GM12878 (cell line): ENCODE data around the gene PRR22. TPM values are rescaled to one million over a fixed set of nuclear protein-coding genes. Genes with fewer than 3 reads are reported as not detected.

ENCODE experiments used
- ATAC-seq: fragments of 200-7000 bp; cut with Tn5 transposase; 3 replicates; pipeline ENCODE4 v1.9.1; 2020; ENCODE audit warnings: mild to moderate bottlenecking, moderate library complexity
- BruUV-seq: library from RNA; stranded (reverse); fragments of 400-500 nt; replicated peaks from 2 replicates; lab custom pipeline; 2021; lab: Mats Ljungman, UMichigan
- CTCF ChIA-PET: fragments of 300-600 bp; sonication (Branson Sonifier 250); formaldehyde crosslinking; extraction: SDS; loops from one replicate; lab custom pipeline; 2021; ENCODE audit warnings: inconsistent platforms; lab: Yijun Ruan, JAX
- POLR2A ChIA-PET: fragments of 350-600 bp; formaldehyde crosslinking; extraction: SDS; loops from one replicate; lab custom pipeline; 2021; ENCODE audit warnings: inconsistent platforms; lab: Charles Lee
- RAD21 ChIA-PET: fragments of 300-600 bp; sonication (Branson Sonifier 250); formaldehyde crosslinking; loops from one replicate; lab custom pipeline; 2023; ENCODE audit warnings: antibody characterized with exemption; ENCODE audit not compliant: unreplicated experiment; lab: Charles Lee
- SMC1A ChIA-PET: fragments of 300-600 bp; sonication (Branson Sonifier 250); formaldehyde crosslinking; loops from one replicate; lab custom pipeline; 2023; ENCODE audit not compliant: unreplicated experiment, uncharacterized antibody; lab: Charles Lee
- DNase-seq: peaks from one replicate; pipeline ENCODE4 v3.0.0-alpha.2; 2011; ENCODE audit warnings: low read depth, low spot score
- FAIRE-seq: peaks from 3 replicates; lab custom pipeline; 2011; peaks lifted over from hg19 to GRCh38; lab: Jason Lieb, UNC
- H2AFZ ChIP-seq: 2 replicates; pipeline ENCODE4 v1.6.0; 2011; ENCODE audit warnings: low read depth, low read length, control low read depth; ENCODE audit not compliant: control insufficient read depth
- H3K27ac ChIP-seq: 2 replicates; pipeline ENCODE4 v1.5.1; 2011; ENCODE audit warnings: control low read depth; ENCODE audit not compliant: control insufficient read depth, insufficient read depth
- H3K27me3 ChIP-seq, 2 experiments: replicated peaks in 1 of 2; 2 replicates each; pipeline versions ENCODE4 v1.6.0 to v1.6.1; 2011; ENCODE audit warnings: low read length in 1 of 2; ENCODE audit not compliant: control insufficient read depth in 2 of 2, insufficient read depth in 2 of 2
- H3K36me3 ChIP-seq, 2 experiments: 2 replicates each; pipeline ENCODE4 v1.5.1; 2011; ENCODE audit warnings: low read length in 1 of 2; ENCODE audit not compliant: control insufficient read depth in 2 of 2, insufficient read depth in 2 of 2
- H3K4me1 ChIP-seq: 2 replicates; pipeline ENCODE4 v1.6.1; 2011; ENCODE audit warnings: mild to moderate bottlenecking, low read length, moderate library complexity, mixed read lengths; ENCODE audit not compliant: control insufficient read depth, insufficient read depth
- H3K4me2 ChIP-seq: 2 replicates; pipeline ENCODE4 v1.6.0; 2011; ENCODE audit warnings: control low read depth; ENCODE audit not compliant: control insufficient read depth, insufficient read depth
- H3K4me3 ChIP-seq: fragments of 200-600 bp; sonication (generic); 2 replicates; pipeline ENCODE4 v1.5.1; 2016
- H3K79me2 ChIP-seq: 2 replicates; pipeline ENCODE4 v1.6.0; 2011; ENCODE audit warnings: low read length; ENCODE audit not compliant: control insufficient read depth, insufficient read depth
- H3K9ac ChIP-seq: 2 replicates; pipeline ENCODE4 v1.8.0; 2011; ENCODE audit warnings: low read length, control low read depth, mixed read lengths; ENCODE audit not compliant: control insufficient read depth, insufficient read depth
- H3K9me3 ChIP-seq: replicated peaks from 3 replicates; pipeline ENCODE4 v1.5.1; 2011; ENCODE audit warnings: mild to moderate bottlenecking, low read length; ENCODE audit not compliant: control insufficient read depth, insufficient read depth
- H4K20me1 ChIP-seq: 2 replicates; pipeline ENCODE4 v1.6.0; 2011; ENCODE audit not compliant: control insufficient read depth, insufficient read depth
- CBX3 ChIP-seq: fragments of 200-600 bp; sonication (generic); IDR thresholded peaks from 2 replicates; pipeline ENCODE4 v1.6.1; 2016; ENCODE audit warnings: low read depth, borderline replicate concordance
- CHD1 ChIP-seq: IDR thresholded peaks from 2 replicates; pipeline ENCODE4 v1.6.1; 2012; ENCODE audit warnings: low read depth, low read length, improper control_type of control experiment
- CREM ChIP-seq: IDR thresholded peaks from 2 replicates; pipeline ENCODE4 v1.6.1; 2014; ENCODE audit warnings: antibody characterized with exemption, low read depth
- HDGF ChIP-seq: fragments of 450-650 bp; IDR thresholded peaks from 2 replicates; pipeline ENCODE4 v1.6.1; 2016; ENCODE audit warnings: antibody characterized with exemption
- NRF1 ChIP-seq: conservative IDR thresholded peaks from 2 replicates; pipeline ENCODE4 v1.6.1; 2011; ENCODE audit warnings: mild to moderate bottlenecking, low read depth, low read length, improper control_type of control experiment
- PAX5 ChIP-seq: IDR thresholded peaks from 2 replicates; pipeline ENCODE4 v1.6.1; 2011; ENCODE audit warnings: low read depth, low read length, borderline replicate concordance
- PAX8 ChIP-seq: fragments of 450-650 bp; IDR thresholded peaks from 2 replicates; pipeline ENCODE4 v1.6.1; 2017; ENCODE audit warnings: mild to moderate bottlenecking, moderate library complexity
- RAD51 ChIP-seq: fragments of 450-650 bp; IDR thresholded peaks from 2 replicates; pipeline ENCODE4 v1.6.1; 2016; ENCODE audit warnings: moderate library complexity, mild to moderate bottlenecking, inconsistent platforms
- RELA ChIP-seq: fragments of 450-650 bp; IDR thresholded peaks from 2 replicates; pipeline ENCODE4 v1.8.0; 2014; ENCODE audit warnings: borderline replicate concordance; ENCODE audit not compliant: partially characterized antibody
- SREBF1 ChIP-seq: IDR thresholded peaks from 2 replicates; pipeline ENCODE4 v1.6.1; 2012; ENCODE audit warnings: mild to moderate bottlenecking, low read length
- TCF7 ChIP-seq: IDR thresholded peaks from 2 replicates; pipeline ENCODE4 v1.6.1; 2014; ENCODE audit warnings: antibody characterized with exemption, borderline replicate concordance
- ZNF207 ChIP-seq: fragments of 450-650 bp; IDR thresholded peaks from 2 replicates; pipeline ENCODE4 v1.6.1; 2014; ENCODE audit warnings: antibody characterized with exemption, mild to moderate bottlenecking, borderline replicate concordance
- WGBS: methylation state at CpG from one replicate; pipeline ENCODE4 v1.1.6; 2016; ENCODE audit warnings: low lambda C conversion rate; ENCODE audit not compliant: insufficient replicate concordance, insufficient coverage; ENCODE audit errors: missing lambda C conversion rate; 5-methylcytosine and 5-hydroxymethylcytosine counted together
- in situ Hi-C: fragments of 300-500 bp; cut with MboI; formaldehyde crosslinking; loops from 9 replicates; pipeline ENCODE4 v1.14.3; 2018; ENCODE audit warnings: mixed read lengths
- intact Hi-C: fragments of 100-400 bp; cut with micrococcal nuclease; formaldehyde crosslinking; loops from one replicate; pipeline ENCODE4 v1.14.2; 2022; ENCODE audit not compliant: unreplicated experiment
- polyA plus RNA-seq, 11 experiments: library from polyadenylated mRNA; depleted of rRNA in 4 of 11; unstranded in 6 of 11; stranded (reverse) in 5 of 11; fragments of >200 nt; fragmentation: Nextera tagmentation in 4 of 11; fragmentation: Illumina TruSeq in 1 of 11; extraction: Ambion mirVana in 4 of 11; extraction: Trizol in 1 of 11; gene quantifications; 1 replicate in 1 of 11; 2 replicates in 10 of 11; pipeline versions ENCODE4 v1.2.1 to v1.2.3, GENCODE V29; 2011 to 2016; ENCODE audit warnings: inconsistent platforms in 2 of 11, missing spikeins in 2 of 11, low read depth in 1 of 11
- total RNA-seq, 4 experiments: library from RNA; depleted of rRNA in 3 of 4; stranded (reverse); fragments of >200 nt in 3 of 4; fragmentation: Illumina TruSeq in 1 of 4; extraction: Trizol in 1 of 4; gene quantifications; 2 replicates each; pipeline versions ENCODE4 v1.2.1 to v1.2.3, GENCODE V29; 2013 to 2021
- TF ChIP-seq, protein P1 (sequence below): fragments of 450-650 bp; formaldehyde crosslinking; IDR thresholded peaks from 2 replicates; pipeline ENCODE4 v1.4.0; 2022; ENCODE audit warnings: mild to moderate bottlenecking, moderate library complexity
- TF ChIP-seq, protein P2 (sequence below): fragments of 450-650 bp; IDR thresholded peaks from 2 replicates; pipeline ENCODE4 v1.6.1; 2017; ENCODE audit warnings: mild to moderate bottlenecking, moderate library complexity
- TF ChIP-seq, protein P3 (sequence below), 3 experiments: IDR thresholded peaks in 2 of 3; conservative IDR thresholded peaks in 1 of 3; 2 replicates each; pipeline ENCODE4 v1.5.1; 2011; ENCODE audit warnings: low read depth in 3 of 3, low read length in 3 of 3, mild to moderate bottlenecking in 3 of 3, control low read depth in 2 of 3, moderate library complexity in 2 of 3, inconsistent platforms in 1 of 3, mixed read lengths in 1 of 3; ENCODE audit not compliant: control insufficient read depth in 2 of 3, insufficient read depth in 1 of 3; ENCODE audit errors: extremely low read depth in 1 of 3

Gene PRR22
- total and polyA plus RNA-seq, 10 of the 15 experiments (the other 5 are each of a cell fraction or from before 2014, with no cell fraction given): 0.31 to 4.4 (median 1.3) TPM; not detected in 2

DNA sequence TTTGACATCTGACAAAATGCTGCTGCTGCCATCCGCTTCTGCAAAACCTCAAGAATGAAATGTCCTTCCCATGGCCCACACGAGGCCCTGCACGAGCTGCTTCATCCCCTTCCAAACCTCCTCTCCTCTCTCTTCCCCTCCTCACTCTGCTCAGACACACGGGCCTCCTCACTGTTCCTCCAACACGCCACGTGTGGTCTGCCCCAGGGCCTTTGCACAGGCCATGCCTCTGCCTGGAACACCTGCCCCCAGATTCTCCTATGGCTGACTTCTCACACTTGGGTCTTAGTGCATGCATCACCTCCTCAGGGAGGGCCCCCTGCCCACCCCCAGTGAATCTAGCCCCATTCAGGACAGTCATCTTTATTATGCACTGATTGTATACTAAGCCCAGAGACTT is 36.2 kb upstream of the PRR22 start (continued):
- no peak for TF ChIP-seq CREM
- TF ChIP-seq, protein P1, sequence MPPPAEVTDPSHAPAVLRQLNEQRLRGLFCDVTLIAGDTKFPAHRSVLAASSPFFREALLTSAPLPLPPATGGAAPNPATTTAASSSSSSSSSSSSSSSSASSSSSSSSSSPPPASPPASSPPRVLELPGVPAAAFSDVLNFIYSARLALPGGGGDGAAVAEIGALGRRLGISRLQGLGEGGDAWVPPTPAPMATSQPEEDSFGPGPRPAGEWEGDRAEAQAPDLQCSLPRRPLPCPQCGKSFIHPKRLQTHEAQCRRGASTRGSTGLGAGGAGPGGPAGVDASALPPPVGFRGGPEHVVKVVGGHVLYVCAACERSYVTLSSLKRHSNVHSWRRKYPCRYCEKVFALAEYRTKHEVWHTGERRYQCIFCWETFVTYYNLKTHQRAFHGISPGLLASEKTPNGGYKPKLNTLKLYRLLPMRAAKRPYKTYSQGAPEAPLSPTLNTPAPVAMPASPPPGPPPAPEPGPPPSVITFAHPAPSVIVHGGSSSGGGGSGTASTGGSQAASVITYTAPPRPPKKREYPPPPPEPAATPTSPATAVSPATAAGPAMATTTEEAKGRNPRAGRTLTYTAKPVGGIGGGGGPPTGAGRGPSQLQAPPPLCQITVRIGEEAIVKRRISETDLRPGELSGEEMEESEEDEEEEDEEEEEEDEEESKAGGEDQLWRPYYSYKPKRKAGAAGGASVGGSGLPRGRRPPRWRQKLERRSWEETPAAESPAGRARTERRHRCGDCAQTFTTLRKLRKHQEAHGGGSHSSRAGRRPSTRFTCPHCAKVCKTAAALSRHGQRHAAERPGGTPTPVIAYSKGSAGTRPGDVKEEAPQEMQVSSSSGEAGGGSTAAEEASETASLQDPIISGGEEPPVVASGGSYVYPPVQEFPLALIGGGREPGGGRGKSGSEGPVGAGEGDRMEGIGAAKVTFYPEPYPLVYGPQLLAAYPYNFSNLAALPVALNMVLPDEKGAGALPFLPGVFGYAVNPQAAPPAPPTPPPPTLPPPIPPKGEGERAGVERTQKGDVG (CRISPR knock-in tag): no peak

DNA sequence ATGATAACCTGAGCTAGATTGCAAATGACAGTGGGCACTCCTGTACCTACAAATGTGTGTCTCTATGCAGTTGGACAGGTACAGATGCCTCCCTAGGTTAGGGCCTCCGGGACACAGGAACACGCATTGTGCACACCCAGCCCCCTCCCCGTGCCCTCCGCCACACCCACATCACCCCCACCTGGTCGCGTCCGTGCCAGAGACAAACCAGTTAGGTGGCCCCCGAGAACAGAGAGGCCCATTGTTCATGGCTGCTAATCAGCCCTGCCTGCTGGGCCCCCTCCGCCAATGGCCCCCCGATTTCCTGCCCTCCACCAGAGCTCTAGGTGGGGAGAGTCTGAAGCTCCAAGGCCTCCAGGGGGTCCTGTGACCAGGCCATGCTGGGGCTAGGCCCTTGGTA is 34.0 kb upstream of the PRR22 start:
- intact Hi-C loops (no loop called here), in situ Hi-C loops (no loop called here)
- ChIA-PET POLR2A (no interaction called here), SMC1A (no interaction called here), RAD21 (no interaction called here), CTCF (no interaction called here)
- 95% methylated on average over 4 of the region's 10 CpGs for WGBS
- no peak for FAIRE-seq
- Histone ChIP-seq H3K9ac (no peak overlapping the region), H3K36me3 (no peaks in the 10 kb centered on the region), H2AFZ (no peak overlapping the region), H3K4me1 (no peaks in the 10 kb centered on the region), H3K9me3 (no peaks in the 10 kb centered on the region), H3K27me3 (no peaks in the 10 kb centered on the region), H3K4me3 (no peak overlapping the region), H3K79me2 (no peaks in the 10 kb centered on the region), H4K20me1 (no peaks in the 10 kb centered on the region), H3K27ac (no peak overlapping the region), H3K4me2 (no peak overlapping the region)
- DNase-seq: no peak
- no peak for ATAC-seq
- BruUV-seq: no TSS peak
- no peak for TF ChIP-seq NRF1
- TF ChIP-seq PAX8: no peak
- TF ChIP-seq PAX5: no peak
- TF ChIP-seq, protein P2, sequence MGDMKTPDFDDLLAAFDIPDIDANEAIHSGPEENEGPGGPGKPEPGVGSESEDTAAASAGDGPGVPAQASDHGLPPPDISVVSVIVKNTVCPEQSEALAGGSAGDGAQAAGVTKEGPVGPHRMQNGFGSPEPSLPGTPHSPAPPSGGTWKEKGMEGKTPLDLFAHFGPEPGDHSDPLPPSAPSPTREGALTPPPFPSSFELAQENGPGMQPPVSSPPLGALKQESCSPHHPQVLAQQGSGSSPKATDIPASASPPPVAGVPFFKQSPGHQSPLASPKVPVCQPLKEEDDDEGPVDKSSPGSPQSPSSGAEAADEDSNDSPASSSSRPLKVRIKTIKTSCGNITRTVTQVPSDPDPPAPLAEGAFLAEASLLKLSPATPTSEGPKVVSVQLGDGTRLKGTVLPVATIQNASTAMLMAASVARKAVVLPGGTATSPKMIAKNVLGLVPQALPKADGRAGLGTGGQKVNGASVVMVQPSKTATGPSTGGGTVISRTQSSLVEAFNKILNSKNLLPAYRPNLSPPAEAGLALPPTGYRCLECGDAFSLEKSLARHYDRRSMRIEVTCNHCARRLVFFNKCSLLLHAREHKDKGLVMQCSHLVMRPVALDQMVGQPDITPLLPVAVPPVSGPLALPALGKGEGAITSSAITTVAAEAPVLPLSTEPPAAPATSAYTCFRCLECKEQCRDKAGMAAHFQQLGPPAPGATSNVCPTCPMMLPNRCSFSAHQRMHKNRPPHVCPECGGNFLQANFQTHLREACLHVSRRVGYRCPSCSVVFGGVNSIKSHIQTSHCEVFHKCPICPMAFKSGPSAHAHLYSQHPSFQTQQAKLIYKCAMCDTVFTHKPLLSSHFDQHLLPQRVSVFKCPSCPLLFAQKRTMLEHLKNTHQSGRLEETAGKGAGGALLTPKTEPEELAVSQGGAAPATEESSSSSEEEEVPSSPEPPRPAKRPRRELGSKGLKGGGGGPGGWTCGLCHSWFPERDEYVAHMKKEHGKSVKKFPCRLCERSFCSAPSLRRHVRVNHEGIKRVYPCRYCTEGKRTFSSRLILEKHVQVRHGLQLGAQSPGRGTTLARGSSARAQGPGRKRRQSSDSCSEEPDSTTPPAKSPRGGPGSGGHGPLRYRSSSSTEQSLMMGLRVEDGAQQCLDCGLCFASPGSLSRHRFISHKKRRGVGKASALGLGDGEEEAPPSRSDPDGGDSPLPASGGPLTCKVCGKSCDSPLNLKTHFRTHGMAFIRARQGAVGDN: no peak
- TF ChIP-seq SREBF1: no peak
- TF ChIP-seq CHD1: no peak
- no peak for TF ChIP-seq RELA
- TF ChIP-seq ZNF207: no peak
- no peak for TF ChIP-seq HDGF
- no peak for TF ChIP-seq RAD51
- TF ChIP-seq TCF7: no peak
- TF ChIP-seq, protein P3, sequence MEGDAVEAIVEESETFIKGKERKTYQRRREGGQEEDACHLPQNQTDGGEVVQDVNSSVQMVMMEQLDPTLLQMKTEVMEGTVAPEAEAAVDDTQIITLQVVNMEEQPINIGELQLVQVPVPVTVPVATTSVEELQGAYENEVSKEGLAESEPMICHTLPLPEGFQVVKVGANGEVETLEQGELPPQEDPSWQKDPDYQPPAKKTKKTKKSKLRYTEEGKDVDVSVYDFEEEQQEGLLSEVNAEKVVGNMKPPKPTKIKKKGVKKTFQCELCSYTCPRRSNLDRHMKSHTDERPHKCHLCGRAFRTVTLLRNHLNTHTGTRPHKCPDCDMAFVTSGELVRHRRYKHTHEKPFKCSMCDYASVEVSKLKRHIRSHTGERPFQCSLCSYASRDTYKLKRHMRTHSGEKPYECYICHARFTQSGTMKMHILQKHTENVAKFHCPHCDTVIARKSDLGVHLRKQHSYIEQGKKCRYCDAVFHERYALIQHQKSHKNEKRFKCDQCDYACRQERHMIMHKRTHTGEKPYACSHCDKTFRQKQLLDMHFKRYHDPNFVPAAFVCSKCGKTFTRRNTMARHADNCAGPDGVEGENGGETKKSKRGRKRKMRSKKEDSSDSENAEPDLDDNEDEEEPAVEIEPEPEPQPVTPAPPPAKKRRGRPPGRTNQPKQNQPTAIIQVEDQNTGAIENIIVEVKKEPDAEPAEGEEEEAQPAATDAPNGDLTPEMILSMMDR (IDR thresholded peaks at IDR 0.05 in 2 of 3, conservative IDR thresholded peaks at IDR 0.05 in 1 of 3; ENCODE audit: control insufficient read depth in 2 of 3, extremely low read depth in 1 of 3, insufficient read depth in 1 of 3, low read depth in 3 of 3, low read length in 3 of 3): no peak
- TF ChIP-seq CBX3: no peak
